K562 (cell line): Measurements from ENCODE around the gene LPCAT3. TPM values are rescaled to one million over a fixed set of nuclear protein-coding genes. Genes with fewer than 3 reads are reported as not detected.

Experiments
- ATAC-seq: fragments of 200-7000 bp; cut with Tn5 transposase; 3 replicates; pipeline ENCODE4 v1.9.1; 2020; ENCODE audit warnings: moderate library complexity
- BruUV-seq: library from RNA; stranded (reverse); fragments of 400-500 nt; replicated peaks from 2 replicates; lab custom pipeline; 2021; lab: Mats Ljungman, UMichigan
- CTCF ChIA-PET: fragments of 300-600 bp; formaldehyde crosslinking; extraction: SDS; loops from one replicate; lab custom pipeline; 2021; ENCODE audit warnings: low intra/inter-chr PET ratio; lab: Yijun Ruan, JAX
- POLR2A ChIA-PET: fragments of 300-600, 350-650 bp; sonication (Branson Sonifier 250); formaldehyde crosslinking; extraction: SDS; loops from one replicate; lab custom pipeline; 2021; ENCODE audit warnings: antibody characterized with exemption, inconsistent platforms; lab: Yijun Ruan, JAX
- DNase-seq, 4 experiments: peaks; one replicate each; pipeline versions ENCODE4 v3.0.0 to v3.0.0-alpha.2; 2011 to 2018; ENCODE audit warnings: low spot score in 3 of 4, mixed read lengths in 3 of 4; ENCODE audit errors: extremely low read depth in 1 of 4
- FAIRE-seq: peaks from 2 replicates; lab custom pipeline; 2011; peaks lifted over from hg19 to GRCh38; lab: Jason Lieb, UNC
- H2AFZ ChIP-seq: 2 replicates; pipeline ENCODE4 v1.6.0; 2011; ENCODE audit warnings: low read depth, low read length, control low read depth, inconsistent platforms
- H3K27ac ChIP-seq: fragments of 200-600 bp; 3 replicates; pipeline ENCODE4 v1.8.0; 2011; ENCODE audit warnings: low read depth, mild to moderate bottlenecking, control low read depth, inconsistent platforms, low read length, moderate library complexity, mixed read lengths; ENCODE audit errors: extremely low read depth
- H3K27me3 ChIP-seq, 2 experiments: fragments of 300-600 bp in 1 of 2; 2 replicates in 1 of 2; 3 replicates in 1 of 2; pipeline versions ENCODE4 v1.6.0 to v1.8.0; 2011; ENCODE audit warnings: inconsistent platforms in 2 of 2, low read length in 2 of 2, mild to moderate bottlenecking in 1 of 2, mixed read lengths in 1 of 2, moderate library complexity in 1 of 2; ENCODE audit not compliant: control insufficient read depth in 2 of 2, insufficient read depth in 2 of 2
- H3K36me3 ChIP-seq: fragments of 300-600 bp; 3 replicates; pipeline ENCODE4 v1.8.0; 2011; ENCODE audit warnings: mild to moderate bottlenecking, low read length, inconsistent platforms; ENCODE audit not compliant: control insufficient read depth, insufficient read depth
- H3K4me1 ChIP-seq, 2 experiments: fragments of 200-600 bp in 1 of 2; replicated peaks in 1 of 2; 2 replicates in 1 of 2; 3 replicates in 1 of 2; pipeline versions ENCODE4 v1.5.1 to v1.8.0; 2011; ENCODE audit warnings: inconsistent platforms in 2 of 2, low read length in 2 of 2, mild to moderate bottlenecking in 1 of 2, mixed read lengths in 1 of 2, moderate library complexity in 1 of 2; ENCODE audit not compliant: control insufficient read depth in 2 of 2, insufficient read depth in 2 of 2
- H3K4me2 ChIP-seq: 2 replicates; pipeline ENCODE4 v1.6.1; 2011; ENCODE audit warnings: low read length, control low read depth, inconsistent platforms, mixed read lengths; ENCODE audit not compliant: insufficient read depth
- H3K4me3 ChIP-seq: fragments of 200-600 bp; sonication (generic), shearing (Covaris generic); 2 replicates; pipeline ENCODE4 v1.5.1; 2016; ENCODE audit warnings: control low read depth, inconsistent platforms
- H3K79me2 ChIP-seq: fragments of 200-600 bp; 3 replicates; pipeline ENCODE4 v1.8.0; 2011; ENCODE audit warnings: low read length, inconsistent platforms; ENCODE audit not compliant: control insufficient read depth, insufficient read depth
- H3K9ac ChIP-seq, 2 experiments: 2 replicates each; pipeline versions ENCODE4 v1.6.0 to v1.6.1; 2011; ENCODE audit warnings: low read depth in 2 of 2, low read length in 2 of 2, control low read depth in 1 of 2, inconsistent platforms in 1 of 2, mild to moderate bottlenecking in 1 of 2, mixed read lengths in 1 of 2; ENCODE audit not compliant: insufficient read depth in 1 of 2
- H3K9me1 ChIP-seq: one replicate; pipeline ENCODE4 v1.6.0; 2011; ENCODE audit warnings: inconsistent platforms, mild to moderate bottlenecking, low read length, moderate library complexity; ENCODE audit not compliant: control insufficient read depth, insufficient read depth
- H3K9me3 ChIP-seq: replicated peaks from 2 replicates; pipeline ENCODE4 v1.5.1; 2011; ENCODE audit warnings: low read depth, low read length, inconsistent platforms; ENCODE audit not compliant: control insufficient read depth, insufficient read depth
- H4K20me1 ChIP-seq: replicated peaks from 2 replicates; pipeline ENCODE4 v1.6.1; 2011; ENCODE audit warnings: low read length, inconsistent platforms, mixed read lengths; ENCODE audit not compliant: control insufficient read depth, insufficient read depth
- MED1 ChIP-seq: sonication (generic); formaldehyde crosslinking; IDR thresholded peaks from 2 replicates; pipeline ENCODE4 v1.8.1; 2023; ENCODE audit warnings: missing genetic modification reagents, borderline replicate concordance
- POLR2G ChIP-seq: fragments of 200-400 bp; formaldehyde crosslinking; IDR thresholded peaks from 2 replicates; pipeline ENCODE4 v1.6.1; 2017; ENCODE audit warnings: low read depth, mild to moderate bottlenecking, antibody characterized with exemption, low read length, moderate library complexity
- XRCC5 ChIP-seq: fragments of 200-400 bp; formaldehyde crosslinking; IDR thresholded peaks from 2 replicates; pipeline ENCODE4 v1.6.1; 2017; ENCODE audit warnings: low read depth, mild to moderate bottlenecking, low read length
- WGBS: fragments of 100-300 bp; shearing (Covaris generic); methylation state at CpG from one replicate; pipeline ENCODE4 v1.1.6; 2016; ENCODE audit warnings: low coverage, mixed read lengths; ENCODE audit not compliant: insufficient coverage; ENCODE audit errors: missing lambda C conversion rate; 5-methylcytosine and 5-hydroxymethylcytosine counted together
- in situ Hi-C: fragments of 300-500 bp; cut with MboI; formaldehyde crosslinking; loops from 4 replicates; pipeline ENCODE4 v1.15.0; 2018; ENCODE audit warnings: inconsistent platforms, mixed read lengths
- intact Hi-C: fragments of 100-400 bp; cut with micrococcal nuclease; formaldehyde crosslinking; loops from 2 replicates; pipeline ENCODE4 v1.14.2; 2022
- polyA plus RNA-seq, 8 experiments: library from polyadenylated mRNA; depleted of rRNA in 4 of 8; stranded (reverse) in 5 of 8; unstranded in 3 of 8; fragments of >200 nt; fragmentation: Nextera tagmentation in 2 of 8; fragmentation: Illumina TruSeq in 1 of 8; extraction: Ambion mirVana in 2 of 8; extraction: Trizol in 1 of 8; gene quantifications; 2 replicates each; pipeline versions ENCODE4 v1.2.1 to v1.2.3, GENCODE V29; 2011 to 2014; ENCODE audit warnings: inconsistent platforms in 1 of 8, missing spikeins in 1 of 8
- total RNA-seq, 7 experiments: library from RNA; depleted of rRNA in 6 of 7; stranded (reverse); fragments of >200 nt in 6 of 7; fragmentation: Illumina TruSeq in 2 of 7; extraction: Trizol in 2 of 7; gene quantifications; 2 replicates each; pipeline versions ENCODE4 v1.2.1 to v1.2.3, GENCODE V29; 2011 to 2021; ENCODE audit warnings: low replicate concordance in 1 of 7
- TF ChIP-seq, protein P1 (sequence below): sonication (generic); formaldehyde crosslinking; IDR thresholded peaks from 2 replicates; pipeline ENCODE4 v1.8.0; 2022; ENCODE audit warnings: missing genetic modification reagents, mild to moderate bottlenecking, moderate library complexity, borderline replicate concordance

Gene LPCAT3
- total and polyA plus RNA-seq, 9 of the 15 experiments (the other 6 are each of a cell fraction or from before 2014, with no cell fraction given): 4.9 to 52.5 (median 25.3) TPM

GRCh38 chr12:6945613-6946012 is 72.7 kb downstream of the LPCAT3 start:
- H3K79me2 ChIP-seq: peaks cover 13% of the 10 kb centered on the region
- no peak overlapping the region for H2AFZ ChIP-seq
- FAIRE-seq: no peak
- peak overlapping the region; percentile 86 to 87; a peak in 2 of 4 replicates for H3K9ac ChIP-seq
- no peak for DNase-seq
- in situ Hi-C loops (no loop called here), intact Hi-C loops (loop anchor here (1.0 to 2.0 kb wide), 3 partner anchors 15 to 163 kb away; partner anchors contain the start of gene C1RL)
- TF ChIP-seq, protein P1, sequence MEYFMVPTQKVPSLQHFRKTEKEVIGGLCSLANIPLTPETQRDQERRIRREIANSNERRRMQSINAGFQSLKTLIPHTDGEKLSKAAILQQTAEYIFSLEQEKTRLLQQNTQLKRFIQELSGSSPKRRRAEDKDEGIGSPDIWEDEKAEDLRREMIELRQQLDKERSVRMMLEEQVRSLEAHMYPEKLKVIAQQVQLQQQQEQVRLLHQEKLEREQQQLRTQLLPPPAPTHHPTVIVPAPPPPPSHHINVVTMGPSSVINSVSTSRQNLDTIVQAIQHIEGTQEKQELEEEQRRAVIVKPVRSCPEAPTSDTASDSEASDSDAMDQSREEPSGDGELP (CRISPR knock-in tag): no peak
- 0 out of 2 replicates have a peak, but pooled peaks have one; percentile 13 for TF ChIP-seq MED1 (CRISPR knock-in tag)
- peak; percentile 16; the same call in 1 of the 2 replicates for TF ChIP-seq POLR2G
- 0 out of 2 replicates have a peak, but pooled peaks have one; percentile 28 for TF ChIP-seq XRCC5
- H3K27ac ChIP-seq: peak overlapping the region; percentile 50; the same call in 2 of the 3 replicates
- peak overlapping the region; percentile 49; the same call in 1 of the 2 replicates for H3K4me3 ChIP-seq
- BruUV-seq: no TSS peak
- ChIA-PET CTCF (interaction anchor here (1.2 to 2.3 kb wide), 4 partner anchors 16 to 147 kb away, joined by 4 to 13 read pairs (median 10); partner anchors contain the start of gene C1R), POLR2A (interaction anchor here (0.6 to 6.3 kb wide), 13 partner anchors 13 to 302 kb away, joined by 3 to 98 read pairs (median 6); partner anchors contain the start of gene ATN1)
- no peak for ATAC-seq
- WGBS: 85% methylated on average over 10 of the region's 11 CpGs
- no peaks in the 10 kb centered on the region for H4K20me1 ChIP-seq
- H3K9me3 ChIP-seq: no peaks in the 10 kb centered on the region
- H3K27me3 ChIP-seq: no peaks in the 10 kb centered on the region
- H3K36me3 ChIP-seq: peaks cover 17% of the 10 kb centered on the region; the same call in 2 of the 3 replicates
- peak overlapping the region; percentile 94 for H3K4me2 ChIP-seq
- H3K4me1 ChIP-seq: peaks cover 13 to 50% of the 10 kb centered on the region in 2 experiments
- no peaks in the 10 kb centered on the region for H3K9me1 ChIP-seq
